ENCODE results near the gene ARHGAP27.
"Not testable (repeated sequence)": the region's sequence is repeated elsewhere in the genome, so short reads cannot be mapped to it uniquely, and the experiment has no call there.

ARHGAP27 gene

GRCh38 chr17:45432405-45433158 lies at the start of gene ARHGAP27:
ARHGAP27 (minus strand) TSS chr17:45432870; CDS start chr17:45430279, 2,591 bp downstream.
- DNase-seq (ENCODE audit: low read depth in 2 of 2) = no peak

GRCh38 chr17:45482317-45482716 lies 49.6 kb upstream of the ARHGAP27 start:
- DNase-seq (ENCODE audit: low read depth in 2 of 2) = not testable (repeated sequence)

GRCh38 chr17:45475436-45475835 lies 42.8 kb upstream of the ARHGAP27 start:
- not testable (repeated sequence) for DNase-seq (ENCODE audit: low read depth in 2 of 2)

- not testable (repeated sequence) for DNase-seq (ENCODE audit: low read depth in 2 of 2)
Observed at GRCh38 chr17:45472249-45472648, 39.6 kb upstream of the ARHGAP27 start.

GRCh38 chr17:45469204-45469563 lies 36.5 kb upstream of the ARHGAP27 start:
- not testable (repeated sequence) for DNase-seq (ENCODE audit: low read depth in 2 of 2)

GRCh38 chr17:45468293-45469203 lies 35.9 kb upstream of the ARHGAP27 start:
- DNase-seq (ENCODE audit: low read depth in 2 of 2) = not testable (repeated sequence)

GRCh38 chr17:45461524-45462327 lies 29.1 kb upstream of the ARHGAP27 start:
- not testable (repeated sequence) for DNase-seq (ENCODE audit: low read depth in 2 of 2)

- not testable (repeated sequence) for DNase-seq (ENCODE audit: low read depth in 2 of 2)
Observed at GRCh38 chr17:45460422-45460821, 27.8 kb upstream of the ARHGAP27 start.

GRCh38 chr17:45454341-45454740 lies 21.7 kb upstream of the ARHGAP27 start:
- DNase-seq (ENCODE audit: low read depth in 2 of 2) = not testable (repeated sequence)

- not testable (repeated sequence) for DNase-seq (ENCODE audit: low read depth in 2 of 2)
Observed at GRCh38 chr17:45453731-45454130, 21.1 kb upstream of the ARHGAP27 start.

GRCh38 chr17:45453225-45453534 lies 20.5 kb upstream of the ARHGAP27 start:
- DNase-seq (ENCODE audit: low read depth in 2 of 2) = not testable (repeated sequence)

- not testable (repeated sequence) for DNase-seq (ENCODE audit: low read depth in 2 of 2)
Observed at GRCh38 chr17:45452329-45453224, 19.9 kb upstream of the ARHGAP27 start.

GRCh38 chr17:45451660-45452059 lies 19.0 kb upstream of the ARHGAP27 start:
- not testable (repeated sequence) for DNase-seq (ENCODE audit: low read depth in 2 of 2)

GRCh38 chr17:45451131-45451530 lies 18.5 kb upstream of the ARHGAP27 start:
- no peak for DNase-seq (ENCODE audit: low read depth in 2 of 2)

- DNase-seq (ENCODE audit: low read depth in 2 of 2) = not testable (repeated sequence)
Observed at GRCh38 chr17:45449708-45450329, 17.1 kb upstream of the ARHGAP27 start.

GRCh38 chr17:45449260-45449659 lies 16.6 kb upstream of the ARHGAP27 start:
- DNase-seq (ENCODE audit: low read depth in 2 of 2) = not testable (repeated sequence)

GRCh38 chr17:45448483-45448882 lies 15.8 kb upstream of the ARHGAP27 start:
- not testable (repeated sequence) for DNase-seq (ENCODE audit: low read depth in 2 of 2)

GRCh38 chr17:45448066-45448465 lies 15.4 kb upstream of the ARHGAP27 start:
- not testable (repeated sequence) for DNase-seq (ENCODE audit: low read depth in 2 of 2)

- not testable (repeated sequence) for DNase-seq (ENCODE audit: low read depth in 2 of 2)
Observed at GRCh38 chr17:45447650-45448049, 15.0 kb upstream of the ARHGAP27 start.
